BE2C (cell line): ENCODE data around the gene KCP.
"Not testable (repeated sequence)": the region's sequence is repeated elsewhere in the genome, so short reads cannot be mapped to it uniquely, and the experiment has no call there.

Experiments used
- DNase-seq: peaks from one replicate; pipeline ENCODE4 v3.0.0-alpha.2; 2020
- H3K27me3 ChIP-seq: fragments of 250-450 bp; sonication (Bioruptor Pico); 2 replicates; pipeline ENCODE4 v1.5.1; 2020; ENCODE audit warnings: mild to moderate bottlenecking
- H3K36me3 ChIP-seq: fragments of 250-450 bp; sonication (Bioruptor Pico); 2 replicates; pipeline ENCODE4 v1.5.1; 2020; ENCODE audit warnings: mild to moderate bottlenecking
- H3K4me1 ChIP-seq: fragments of 250-450 bp; sonication (Bioruptor Pico); 2 replicates; pipeline ENCODE4 v1.5.1; 2020
- H3K4me3 ChIP-seq: 2 replicates; pipeline ENCODE4 v1.5.1; 2011; ENCODE audit warnings: low read depth, low read length
- H3K9me3 ChIP-seq: fragments of 250-450 bp; sonication (Bioruptor Pico); 2 replicates; pipeline ENCODE4 v1.5.1; 2020
- TF ChIP-seq, protein P1 (sequence below): IDR thresholded peaks from 2 replicates; pipeline ENCODE4 v1.5.1; 2012; ENCODE audit warnings: mild to moderate bottlenecking, low read depth, low read length

Gene KCP

DNA sequence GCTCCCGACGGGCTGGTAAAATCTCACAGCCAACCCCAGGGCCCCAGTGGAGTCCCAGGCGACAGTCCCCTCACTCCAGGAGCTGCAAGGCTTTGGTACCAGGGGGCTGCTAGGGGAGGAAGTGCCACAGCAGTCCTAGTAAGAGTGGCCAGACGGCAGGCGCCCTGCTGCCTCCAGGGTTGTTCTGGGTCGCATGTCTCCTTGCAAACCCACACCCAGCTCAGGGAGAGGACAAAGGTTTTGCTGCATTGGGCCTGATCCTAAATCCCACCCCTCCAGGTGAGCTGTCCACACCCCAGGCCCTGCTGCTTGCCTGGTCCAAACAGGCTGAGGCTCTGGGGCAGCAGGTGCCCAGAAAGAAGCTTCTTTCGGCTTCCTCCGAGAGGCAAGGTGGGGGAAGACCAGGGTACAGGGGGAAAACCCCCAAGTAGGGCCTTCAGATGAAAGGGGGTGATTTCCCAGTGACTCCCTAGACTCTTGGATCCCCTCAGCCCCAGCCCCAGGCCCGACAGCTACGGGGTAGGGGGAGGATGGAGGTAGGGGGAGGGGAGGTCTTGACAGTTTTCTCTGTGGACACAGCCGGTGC lies 4.2 kb upstream of the KCP start:
- no peaks in the 10 kb centered on the region for H3K27me3 ChIP-seq
- H3K4me3 ChIP-seq: no peak overlapping the region
- no peaks in the 10 kb centered on the region for H3K36me3 ChIP-seq
- H3K4me1 ChIP-seq: peaks cover 4% of the 10 kb centered on the region
- no peaks in the 10 kb centered on the region for H3K9me3 ChIP-seq
- TF ChIP-seq, protein P1, sequence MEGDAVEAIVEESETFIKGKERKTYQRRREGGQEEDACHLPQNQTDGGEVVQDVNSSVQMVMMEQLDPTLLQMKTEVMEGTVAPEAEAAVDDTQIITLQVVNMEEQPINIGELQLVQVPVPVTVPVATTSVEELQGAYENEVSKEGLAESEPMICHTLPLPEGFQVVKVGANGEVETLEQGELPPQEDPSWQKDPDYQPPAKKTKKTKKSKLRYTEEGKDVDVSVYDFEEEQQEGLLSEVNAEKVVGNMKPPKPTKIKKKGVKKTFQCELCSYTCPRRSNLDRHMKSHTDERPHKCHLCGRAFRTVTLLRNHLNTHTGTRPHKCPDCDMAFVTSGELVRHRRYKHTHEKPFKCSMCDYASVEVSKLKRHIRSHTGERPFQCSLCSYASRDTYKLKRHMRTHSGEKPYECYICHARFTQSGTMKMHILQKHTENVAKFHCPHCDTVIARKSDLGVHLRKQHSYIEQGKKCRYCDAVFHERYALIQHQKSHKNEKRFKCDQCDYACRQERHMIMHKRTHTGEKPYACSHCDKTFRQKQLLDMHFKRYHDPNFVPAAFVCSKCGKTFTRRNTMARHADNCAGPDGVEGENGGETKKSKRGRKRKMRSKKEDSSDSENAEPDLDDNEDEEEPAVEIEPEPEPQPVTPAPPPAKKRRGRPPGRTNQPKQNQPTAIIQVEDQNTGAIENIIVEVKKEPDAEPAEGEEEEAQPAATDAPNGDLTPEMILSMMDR: no peak
- no peak for DNase-seq

- no peaks in the 10 kb centered on the region for H3K27me3 ChIP-seq
Observed at GRCh38 chr7:128913870-128914565, 3.5 kb upstream of the KCP start.

DNA sequence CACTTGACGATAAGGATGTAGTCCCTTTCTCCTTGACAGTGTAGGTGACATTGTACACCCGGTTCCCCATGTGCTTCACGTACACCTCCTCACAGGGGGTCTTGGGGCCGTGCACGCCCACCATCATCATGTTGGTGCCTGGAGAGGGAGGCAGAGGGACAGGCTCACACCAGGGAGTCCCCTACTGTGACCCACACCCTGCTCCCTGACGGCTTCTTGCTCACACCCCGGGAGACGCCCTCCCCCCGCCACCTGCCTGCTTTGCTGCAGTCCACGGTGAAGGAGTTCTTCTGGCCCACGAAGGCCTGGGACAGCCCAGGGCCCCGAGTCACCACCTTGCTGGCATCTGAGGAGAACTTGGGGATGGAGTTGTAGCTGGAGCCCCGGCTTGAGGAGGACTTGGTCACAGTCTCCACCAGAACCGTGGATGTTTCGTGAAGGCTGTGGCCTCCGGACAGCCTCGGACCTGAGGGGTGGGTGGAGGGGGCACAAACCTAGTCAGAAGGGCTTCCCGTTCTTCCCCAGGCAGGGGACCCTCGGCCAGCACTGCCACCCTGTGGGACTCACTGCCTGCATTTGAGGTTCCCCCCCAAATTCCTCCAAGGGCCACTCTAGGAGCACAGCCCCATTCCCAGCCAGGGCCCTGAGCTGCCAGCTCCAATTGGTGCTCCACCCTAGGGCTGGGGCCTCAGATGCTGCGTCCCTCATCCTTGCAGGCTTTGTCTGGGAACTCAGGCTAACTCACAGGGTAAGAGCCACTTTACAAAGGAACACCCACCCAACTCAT lies 2.4 kb upstream of the KCP start:
- not testable (repeated sequence) for H3K4me3 ChIP-seq, DNase-seq, H3K36me3 ChIP-seq, H3K9me3 ChIP-seq, H3K27me3 ChIP-seq, H3K4me1 ChIP-seq

More at GRCh38 chr7:128913870-128914565, 3.5 kb upstream of the KCP start:
- no peak for DNase-seq
- TF ChIP-seq, protein P1: no peak
- H3K4me3 ChIP-seq: no peak overlapping the region
- no peaks in the 10 kb centered on the region for H3K9me3 ChIP-seq
- H3K36me3 ChIP-seq: no peaks in the 10 kb centered on the region
- peaks cover 7% of the 10 kb centered on the region for H3K4me1 ChIP-seq

- Histone ChIP-seq H3K36me3 (no peaks in the 10 kb centered on the region), H3K4me1 (peaks cover 10% of the 10 kb centered on the region), H3K9me3 (no peaks in the 10 kb centered on the region), H3K4me3 (no peak overlapping the region), H3K27me3 (no peaks in the 10 kb centered on the region)
- TF ChIP-seq, protein P1: no peak
- no peak for DNase-seq
Observed at GRCh38 chr7:128912281-128912680, 1.8 kb upstream of the KCP start.

- DNase-seq: peak; percentile 50
- peaks cover 10% of the 10 kb centered on the region for H3K4me1 ChIP-seq
- H3K9me3 ChIP-seq: no peaks in the 10 kb centered on the region
- H3K27me3 ChIP-seq: no peaks in the 10 kb centered on the region
- H3K4me3 ChIP-seq: no peak overlapping the region
- TF ChIP-seq, protein P1: no peak
- H3K36me3 ChIP-seq: no peaks in the 10 kb centered on the region
Observed at GRCh38 chr7:128911423-128912031, 1.0 kb upstream of the KCP start.
